GM06990 (cell line): Measurements from ENCODE around the gene NBEA.

Source experiments
- DNase-seq: peaks from one replicate; pipeline ENCODE4 v3.0.0-alpha.2; 2011; ENCODE audit not compliant: insufficient read length; ENCODE audit errors: extremely low read depth
- H3K27me3 ChIP-seq: replicated peaks from 2 replicates; pipeline ENCODE4 v1.6.0; 2011; ENCODE audit warnings: low read length; ENCODE audit not compliant: control insufficient read depth, insufficient read depth
- H3K36me3 ChIP-seq: 2 replicates; pipeline ENCODE4 v1.5.1; 2011; ENCODE audit warnings: low read length; ENCODE audit not compliant: control insufficient read depth, insufficient read depth
- H3K4me3 ChIP-seq: replicated peaks from 2 replicates; pipeline ENCODE4 v1.5.1; 2011; ENCODE audit warnings: low read depth, mild to moderate bottlenecking, control low read depth, low read length
- TF ChIP-seq, protein P1 (sequence below): IDR thresholded peaks from 2 replicates; pipeline ENCODE4 v1.5.1; 2011; ENCODE audit warnings: low read length, control low read depth, mild to moderate bottlenecking, inconsistent platforms; ENCODE audit not compliant: insufficient read depth, poor library complexity, severe bottlenecking

The NBEA gene

DNA sequence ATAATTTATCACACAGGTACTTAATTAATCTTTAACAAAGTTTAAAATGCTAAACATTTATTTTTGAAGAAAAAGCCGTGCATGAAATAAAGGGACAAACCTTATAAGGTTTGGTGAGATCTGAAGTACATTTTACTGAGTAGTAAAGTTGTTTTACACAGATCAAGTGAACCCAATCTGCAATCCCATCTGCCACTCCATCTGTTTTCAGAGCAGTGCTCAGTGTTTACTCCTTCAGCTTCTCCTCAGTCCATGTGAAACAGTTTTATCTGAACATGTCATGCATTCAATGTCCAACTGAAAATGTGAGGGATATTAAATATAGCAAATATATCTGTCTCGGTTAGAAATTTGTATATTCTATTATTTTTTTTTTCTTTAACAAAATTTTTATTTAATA, 367.6 kb downstream of the NBEA start:
- TF ChIP-seq, protein P1, sequence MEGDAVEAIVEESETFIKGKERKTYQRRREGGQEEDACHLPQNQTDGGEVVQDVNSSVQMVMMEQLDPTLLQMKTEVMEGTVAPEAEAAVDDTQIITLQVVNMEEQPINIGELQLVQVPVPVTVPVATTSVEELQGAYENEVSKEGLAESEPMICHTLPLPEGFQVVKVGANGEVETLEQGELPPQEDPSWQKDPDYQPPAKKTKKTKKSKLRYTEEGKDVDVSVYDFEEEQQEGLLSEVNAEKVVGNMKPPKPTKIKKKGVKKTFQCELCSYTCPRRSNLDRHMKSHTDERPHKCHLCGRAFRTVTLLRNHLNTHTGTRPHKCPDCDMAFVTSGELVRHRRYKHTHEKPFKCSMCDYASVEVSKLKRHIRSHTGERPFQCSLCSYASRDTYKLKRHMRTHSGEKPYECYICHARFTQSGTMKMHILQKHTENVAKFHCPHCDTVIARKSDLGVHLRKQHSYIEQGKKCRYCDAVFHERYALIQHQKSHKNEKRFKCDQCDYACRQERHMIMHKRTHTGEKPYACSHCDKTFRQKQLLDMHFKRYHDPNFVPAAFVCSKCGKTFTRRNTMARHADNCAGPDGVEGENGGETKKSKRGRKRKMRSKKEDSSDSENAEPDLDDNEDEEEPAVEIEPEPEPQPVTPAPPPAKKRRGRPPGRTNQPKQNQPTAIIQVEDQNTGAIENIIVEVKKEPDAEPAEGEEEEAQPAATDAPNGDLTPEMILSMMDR: no peak
- Histone ChIP-seq H3K36me3 (no peaks in the 10 kb centered on the region), H3K27me3 (no peaks in the 10 kb centered on the region), H3K4me3 (no peak overlapping the region)
- no peak for DNase-seq

DNA sequence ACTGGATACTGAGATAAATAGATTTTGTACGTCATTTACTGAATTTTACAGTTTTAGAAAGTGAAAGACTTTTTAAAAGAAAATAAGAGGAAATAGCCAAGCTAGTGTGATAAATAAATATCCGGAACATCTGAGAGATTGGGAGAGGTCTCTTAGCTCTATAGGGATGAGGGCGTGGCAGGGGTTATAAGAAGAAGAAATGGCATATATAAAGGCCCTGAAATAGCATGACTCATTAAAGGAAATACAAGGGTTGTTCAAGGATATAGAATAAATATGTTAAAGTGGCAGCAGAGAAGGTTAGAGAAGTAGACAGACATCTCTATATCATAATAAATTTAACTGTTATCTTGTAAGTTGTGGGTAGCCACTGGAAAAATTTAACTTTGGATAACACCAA, 390.1 kb downstream of the NBEA start:
- TF ChIP-seq, protein P1: no peak
- no peak overlapping the region for H3K4me3 ChIP-seq
- no peaks in the 10 kb centered on the region for H3K36me3 ChIP-seq
- no peaks in the 10 kb centered on the region for H3K27me3 ChIP-seq
- no peak for DNase-seq

DNA sequence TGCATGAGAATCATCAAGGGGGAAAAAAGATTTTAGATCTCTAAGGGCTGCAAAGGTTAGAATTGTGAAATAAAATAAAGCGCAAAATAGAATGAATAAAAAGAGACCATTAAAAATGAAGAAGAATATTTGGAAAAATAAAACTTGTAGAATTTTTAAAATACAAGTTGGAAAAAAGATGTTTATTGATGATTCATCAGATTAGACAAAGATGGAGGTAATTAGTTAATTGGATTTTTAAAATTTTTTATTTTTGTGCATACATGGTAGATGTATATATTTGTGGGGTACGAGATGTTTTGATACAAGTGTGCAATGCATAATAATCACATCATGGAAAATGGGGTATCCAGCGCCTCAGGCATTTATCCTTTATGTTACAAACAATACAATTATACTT, 391.1 kb downstream of the NBEA start:
- H3K4me3 ChIP-seq: no peak overlapping the region
- DNase-seq: no peak
- H3K27me3 ChIP-seq: no peaks in the 10 kb centered on the region
- no peaks in the 10 kb centered on the region for H3K36me3 ChIP-seq
- TF ChIP-seq, protein P1: no peak

DNA sequence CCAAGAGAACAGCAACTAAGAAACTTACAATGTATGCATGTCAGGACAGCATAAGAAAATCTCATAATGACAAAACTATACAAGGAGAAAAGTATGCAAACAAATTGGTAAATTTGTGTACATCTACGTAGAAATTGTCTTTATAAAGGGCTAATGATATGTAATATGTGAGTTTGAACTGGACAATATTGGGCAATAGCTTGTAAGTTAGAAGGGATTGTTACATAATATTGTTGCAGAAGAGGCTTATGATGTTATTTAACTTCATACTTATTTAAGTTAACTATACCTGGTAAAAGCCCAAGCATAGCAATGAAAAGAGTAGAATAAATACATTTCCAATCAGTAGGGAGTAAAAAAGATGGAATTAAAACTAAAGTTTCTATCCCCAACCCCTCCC, 400.4 kb downstream of the NBEA start:
- no peak overlapping the region for H3K4me3 ChIP-seq
- no peak for DNase-seq

DNA sequence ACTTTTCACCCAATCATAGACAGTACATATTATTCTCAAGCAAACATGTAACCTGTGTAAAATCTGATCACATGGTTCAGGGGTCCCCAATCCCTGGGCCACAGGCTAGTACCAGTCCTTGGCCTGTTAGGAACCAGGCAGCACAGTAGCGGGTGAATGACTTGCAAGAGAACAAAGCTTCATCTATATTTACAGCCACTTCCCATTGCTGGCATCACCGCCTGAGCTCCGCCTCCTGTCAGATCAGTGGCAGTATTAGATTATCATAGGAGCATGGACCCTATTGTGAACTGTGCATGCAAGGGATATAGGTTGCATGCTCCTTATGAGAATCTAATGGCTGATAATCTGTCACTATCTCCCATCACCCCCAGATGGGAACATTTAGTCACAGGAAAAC, 401.3 kb downstream of the NBEA start:
- no peaks in the 10 kb centered on the region for H3K27me3 ChIP-seq
- TF ChIP-seq, protein P1: no peak
- H3K36me3 ChIP-seq: no peaks in the 10 kb centered on the region
- DNase-seq: no peak
- no peak overlapping the region for H3K4me3 ChIP-seq

More for the DNA sequence above, 400.4 kb downstream of the NBEA start:
- Histone ChIP-seq H3K27me3 (no peaks in the 10 kb centered on the region), H3K36me3 (no peaks in the 10 kb centered on the region)
- TF ChIP-seq, protein P1: no peak

DNA sequence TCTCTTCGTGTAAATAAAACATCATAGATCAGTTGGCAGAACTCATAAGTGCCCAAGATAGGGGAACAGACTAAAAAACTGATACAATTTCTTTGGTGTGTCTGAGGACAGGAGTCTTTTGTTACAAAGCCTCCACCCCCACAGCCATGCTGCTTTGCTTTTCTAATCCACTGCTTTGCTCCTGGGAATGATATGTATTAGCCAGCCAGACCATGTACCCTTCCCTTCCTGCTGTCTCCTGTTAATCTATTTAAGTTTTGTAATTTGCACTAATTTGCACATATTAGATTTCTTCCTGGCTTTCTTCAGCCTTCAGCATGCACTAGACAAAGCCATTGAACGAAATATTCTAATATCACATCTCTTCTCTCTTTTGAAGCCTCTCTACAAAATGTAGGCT, 403.9 kb downstream of the NBEA start:
- Histone ChIP-seq H3K36me3 (no peaks in the 10 kb centered on the region), H3K27me3 (no peaks in the 10 kb centered on the region), H3K4me3 (no peak overlapping the region)
- TF ChIP-seq, protein P1: no peak
- DNase-seq: no peak
